Pons (tissue), 1 donor: ENCODE results near the gene MARCHF3.
"Not testable (repeated sequence)": the region's sequence is repeated elsewhere in the genome, so short reads cannot be mapped to it uniquely, and the experiment has no call there.

ENCODE experiments used
- DNase-seq: peaks from one replicate; pipeline ENCODE4 v3.0.0-alpha.2; 2016; ENCODE audit warnings: low spot score

MARCHF3 gene, protein sequence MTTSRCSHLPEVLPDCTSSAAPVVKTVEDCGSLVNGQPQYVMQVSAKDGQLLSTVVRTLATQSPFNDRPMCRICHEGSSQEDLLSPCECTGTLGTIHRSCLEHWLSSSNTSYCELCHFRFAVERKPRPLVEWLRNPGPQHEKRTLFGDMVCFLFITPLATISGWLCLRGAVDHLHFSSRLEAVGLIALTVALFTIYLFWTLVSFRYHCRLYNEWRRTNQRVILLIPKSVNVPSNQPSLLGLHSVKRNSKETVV

DNA sequence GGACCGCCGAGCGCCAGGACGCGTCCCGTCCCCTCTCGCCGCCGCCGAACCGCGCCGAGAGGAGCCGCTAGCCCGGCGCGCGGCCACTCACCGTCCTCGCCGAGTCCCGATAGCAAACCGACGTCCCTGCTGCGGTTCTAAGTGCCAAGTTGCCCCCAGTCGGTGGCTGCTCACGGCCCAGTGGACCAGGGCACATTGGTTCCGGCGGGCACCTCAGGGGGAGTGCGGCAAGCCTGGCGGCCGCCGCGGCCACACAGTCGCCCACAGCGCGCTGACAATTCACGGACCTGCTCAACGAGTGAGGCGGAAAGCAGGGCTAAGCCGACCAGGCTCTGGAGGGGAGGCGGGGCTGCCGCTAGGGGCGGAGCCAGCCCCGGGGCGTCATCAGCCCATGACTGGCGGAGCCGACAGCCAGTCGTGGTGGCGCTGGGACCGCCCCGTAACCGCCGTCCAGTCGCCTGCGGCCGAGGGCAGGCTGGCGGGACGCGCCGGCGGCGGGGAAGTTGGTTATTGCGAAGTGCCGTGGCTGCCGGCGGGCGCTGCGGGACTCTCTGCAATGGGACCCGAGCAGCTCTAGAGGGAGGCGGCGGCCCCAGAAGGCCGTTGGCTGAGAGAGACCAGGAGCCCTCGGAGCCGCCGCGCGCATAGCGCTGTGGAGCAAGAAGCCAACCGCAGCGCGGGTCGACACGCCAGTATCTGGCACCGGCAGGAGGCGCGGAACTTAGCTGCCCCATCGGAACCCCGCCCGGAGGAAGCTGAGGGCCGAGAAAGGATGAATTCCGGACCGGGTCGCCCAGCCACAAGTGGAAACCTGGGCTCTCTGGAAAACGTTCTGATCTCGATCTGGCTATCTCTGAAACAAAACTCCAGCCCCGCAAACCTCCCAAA is at the start of gene MARCHF3:
Gene MARCHF3, minus strand, starts transcription at position 300 of the 888 bp plus-strand sequence. CDS start 112,387 bp downstream, outside the sequence.
- DNase-seq = peak; percentile 92

- DNase-seq = no peak
These were observed 49.7 kb upstream of the MARCHF3 start for GRCh38 chr5:127079994-127080491.

GRCh38 chr5:127077366-127077765 is 47.0 kb upstream of the MARCHF3 start:
- no peak for DNase-seq

- DNase-seq = no peak
These were observed 46.2 kb upstream of the MARCHF3 start for GRCh38 chr5:127076315-127077129.

- DNase-seq = no peak
These were observed 44.1 kb upstream of the MARCHF3 start for GRCh38 chr5:127074466-127074865.

DNA sequence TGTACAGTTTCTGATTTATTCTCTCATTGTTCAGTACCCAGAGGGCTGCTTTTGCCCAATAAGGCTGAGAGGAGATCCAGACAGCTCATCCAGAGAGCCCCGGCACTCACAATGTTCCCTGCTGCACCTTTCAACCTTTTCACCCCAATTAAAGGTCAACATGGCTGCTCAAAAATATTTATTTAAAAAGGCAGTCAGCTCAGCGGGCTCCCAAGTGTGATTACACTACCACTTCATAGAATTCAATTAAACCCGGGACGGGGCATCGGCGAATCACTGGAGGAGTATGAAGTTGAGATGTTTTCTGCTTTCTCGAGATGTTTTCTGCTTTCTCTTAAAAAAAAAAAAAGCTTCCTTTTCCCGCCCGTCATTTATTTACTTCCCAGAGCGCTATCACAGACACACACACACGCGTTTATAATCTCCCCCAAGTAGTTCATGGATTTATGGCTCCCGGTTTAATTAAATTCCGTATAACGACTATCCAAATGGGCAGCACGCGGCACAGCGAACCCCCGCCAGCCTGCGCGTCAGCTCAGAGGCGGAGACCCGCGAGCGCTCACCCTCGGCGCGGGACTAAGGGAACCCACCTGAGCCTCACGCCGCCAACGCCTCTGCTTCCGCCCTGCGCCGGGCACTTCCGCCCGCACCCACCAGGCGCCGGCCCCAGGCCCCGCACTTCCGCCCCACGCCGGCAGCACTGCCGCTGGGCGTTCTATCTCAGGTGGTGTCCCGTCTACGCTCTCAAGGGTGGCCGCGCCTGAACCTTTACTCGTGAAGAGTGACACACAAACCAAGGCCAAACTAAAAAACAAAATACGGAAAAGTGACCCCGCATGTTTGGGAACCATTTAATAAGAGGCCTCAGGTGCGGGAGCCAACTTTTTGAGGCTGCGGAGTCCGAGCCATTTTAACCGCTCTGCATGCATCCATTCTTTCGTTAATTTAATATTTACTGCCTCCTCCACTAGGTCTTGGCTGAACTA is 42.8 kb upstream of the MARCHF3 start, which contains the start of gene C5orf63:
Gene C5orf63, minus strand, starts transcription at position 642 of the 986 bp plus-strand sequence. CDS start 14,507 bp downstream, outside the sequence.
- no peak for DNase-seq

DNA sequence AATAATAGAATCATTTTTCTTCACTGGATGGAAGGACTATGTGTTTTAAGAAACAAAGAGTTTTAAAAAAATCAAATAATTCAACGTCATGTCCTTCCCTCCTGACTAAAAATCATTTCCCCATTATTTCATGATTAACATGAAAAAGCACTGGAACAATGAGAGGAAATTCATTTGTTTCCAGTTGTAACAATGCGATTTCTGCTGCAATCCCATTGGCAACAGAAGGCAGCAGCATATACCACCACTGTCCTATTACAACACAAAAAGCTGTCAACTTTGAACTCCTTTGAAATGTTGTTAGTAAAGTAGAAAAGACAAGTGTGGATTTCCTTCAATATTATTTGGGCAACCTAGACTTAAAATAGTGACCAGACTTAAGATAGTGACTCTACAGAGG is 39.9 kb upstream of the MARCHF3 start:
- DNase-seq = no peak

GRCh38 chr5:127068493-127069214 is 38.3 kb upstream of the MARCHF3 start:
- DNase-seq = no peak

GRCh38 chr5:127066721-127067120 is 36.4 kb upstream of the MARCHF3 start:
- DNase-seq = no peak

DNA sequence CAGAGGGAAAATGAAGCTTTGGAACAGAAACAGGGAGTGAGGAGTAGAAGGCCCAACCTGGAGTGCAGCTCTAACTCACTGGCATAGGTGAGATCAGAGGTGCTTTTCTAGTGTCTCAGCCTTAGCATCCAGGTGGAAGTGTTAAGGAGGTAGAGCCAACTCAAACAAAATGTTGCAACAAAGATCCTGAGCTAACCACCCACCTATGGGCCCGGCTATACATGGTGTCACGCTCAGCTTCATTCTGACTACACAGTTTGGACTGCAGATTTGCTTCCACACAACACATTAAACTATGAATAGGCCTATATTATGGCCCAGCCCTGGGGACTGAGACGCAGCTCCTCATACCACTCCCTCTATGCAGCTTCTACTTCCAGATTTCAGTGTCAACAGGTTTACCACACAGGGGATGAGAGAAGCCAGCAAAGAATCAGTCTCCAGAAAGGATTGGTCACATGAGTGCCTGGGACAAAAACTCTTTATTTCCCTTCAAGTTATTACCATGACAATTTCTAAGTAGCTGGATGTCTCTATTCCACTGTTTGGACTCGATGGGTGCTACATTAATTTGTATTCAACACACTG is 34.0 kb upstream of the MARCHF3 start:
- no peak for DNase-seq

- DNase-seq = no peak
These were observed 33.0 kb upstream of the MARCHF3 start for GRCh38 chr5:127063257-127063913.

- no peak for DNase-seq
These were observed 31.6 kb upstream of the MARCHF3 start for GRCh38 chr5:127061956-127062355.

- DNase-seq = no peak
These were observed 31.2 kb upstream of the MARCHF3 start for GRCh38 chr5:127061537-127061936.

- no peak for DNase-seq
These were observed 30.2 kb upstream of the MARCHF3 start for GRCh38 chr5:127060470-127060985.

- DNase-seq = no peak
These were observed 26.5 kb upstream of the MARCHF3 start for GRCh38 chr5:127056896-127057295.

DNA sequence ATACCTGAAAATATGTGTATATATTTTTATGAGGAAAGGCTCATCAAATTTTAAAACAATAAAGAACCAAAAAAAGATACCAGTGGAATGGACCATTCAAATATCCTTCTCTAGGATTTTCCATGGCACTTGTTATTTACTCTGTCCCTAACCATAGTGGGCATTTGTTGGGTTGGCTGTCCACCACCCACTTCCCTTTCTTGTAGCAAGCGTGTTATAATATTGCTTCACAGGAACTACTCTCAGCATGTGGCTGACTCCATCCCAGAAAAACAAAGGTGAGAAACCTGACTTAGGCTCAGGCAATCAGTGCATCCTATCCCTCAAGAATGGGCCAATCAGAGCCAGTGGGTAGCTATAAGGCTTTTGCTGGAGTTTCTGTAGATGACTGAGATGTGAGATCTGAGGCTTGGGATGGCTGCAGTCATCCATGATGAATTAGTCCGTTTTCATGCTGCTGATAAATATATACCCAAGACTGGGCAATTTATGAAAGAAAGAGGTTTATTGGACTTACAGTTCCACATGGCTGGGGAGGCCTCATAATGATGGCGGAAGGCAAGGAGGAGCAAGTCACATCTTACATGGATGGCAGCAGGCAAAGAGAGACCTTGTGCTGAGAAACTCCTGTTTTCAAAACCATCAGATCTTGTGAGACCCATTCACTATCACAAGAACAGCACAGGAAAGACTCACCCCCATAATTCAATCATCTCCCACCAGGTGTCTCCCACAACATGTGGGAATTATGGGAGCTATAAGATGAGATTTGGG is 25.7 kb upstream of the MARCHF3 start:
- DNase-seq = no peak

DNA sequence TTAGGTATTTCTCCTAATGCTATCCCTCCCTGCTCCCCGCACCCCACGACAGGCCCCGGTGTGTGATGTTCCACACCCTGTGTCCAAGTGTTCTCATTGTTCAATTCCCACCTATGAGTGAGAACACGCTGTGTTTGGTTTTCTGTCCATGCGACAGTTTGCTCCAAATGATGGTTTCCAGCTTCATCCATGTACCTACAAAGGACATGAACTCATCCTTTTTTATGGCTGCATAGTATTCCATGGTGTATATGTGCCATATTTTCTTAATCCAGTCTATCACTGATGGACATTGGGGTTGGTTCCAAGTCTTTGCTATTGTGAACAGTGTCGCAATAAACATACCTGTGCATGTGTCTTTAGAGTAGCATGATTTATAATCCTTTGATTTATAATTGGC is 23.2 kb upstream of the MARCHF3 start:
- DNase-seq = not testable (repeated sequence)

DNA sequence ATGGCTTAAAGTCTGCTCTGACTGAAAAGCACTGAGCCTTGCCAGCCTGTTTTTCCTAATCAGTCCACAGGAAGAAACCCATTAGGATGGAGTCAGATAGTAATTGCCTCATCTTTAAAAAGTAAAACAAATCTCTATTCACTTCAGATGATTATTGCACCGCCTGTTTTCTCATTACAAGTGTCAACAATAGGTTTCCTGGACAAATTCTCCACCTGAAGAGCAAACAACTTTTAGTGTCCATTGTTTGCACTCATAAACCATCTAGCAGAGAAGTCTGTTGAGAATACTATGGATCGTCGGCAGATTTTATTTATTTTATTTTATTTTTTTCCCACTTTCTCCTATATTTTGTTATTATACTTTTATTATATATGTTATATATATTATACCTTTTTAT is 22.7 kb upstream of the MARCHF3 start:
- no peak for DNase-seq
